H1 (cell line): Measurements from ENCODE around the gene PPP2R2B. TPM values are rescaled to one million over a fixed set of nuclear protein-coding genes. Genes with fewer than 3 reads are reported as not detected.

Experiments used
- CTCF ChIA-PET: fragments of 300-600 bp; sonication (Branson Sonifier 250); formaldehyde crosslinking; loops from one replicate; lab custom pipeline; 2021; ENCODE audit not compliant: partially characterized antibody; lab: Charles Lee
- POLR2A ChIA-PET: fragments of 300-600 bp; sonication (Branson Sonifier 250); formaldehyde crosslinking; loops from one replicate; lab custom pipeline; 2021; ENCODE audit warnings: inconsistent platforms; ENCODE audit not compliant: partially characterized antibody; lab: Charles Lee
- DNase-seq, 2 experiments: peaks; one replicate each; pipeline versions ENCODE4 v3.0.0 to v3.0.0-alpha.2; 2010 to 2022; ENCODE audit warnings: low spot score in 2 of 2, low read depth in 1 of 2, mixed read lengths in 1 of 2
- FAIRE-seq: peaks from 2 replicates; lab custom pipeline; 2011; peaks lifted over from hg19 to GRCh38; lab: Jason Lieb, UNC
- H2AFZ ChIP-seq: 2 replicates; pipeline ENCODE4 v1.8.1; 2012; ENCODE audit warnings: low read length, inconsistent platforms
- H2AK5ac ChIP-seq: 2 replicates; pipeline ENCODE4 v1.6.1; 2013; ENCODE audit warnings: low read depth, low read length
- H2BK120ac ChIP-seq: replicated peaks from 2 replicates; pipeline ENCODE3; 2013; ENCODE audit warnings: low read depth, low read length, inconsistent platforms
- H2BK12ac ChIP-seq: 2 replicates; pipeline ENCODE4 v1.6.1; 2013; ENCODE audit warnings: low read depth, low read length
- H2BK15ac ChIP-seq: 2 replicates; pipeline ENCODE4 v1.6.1; 2013; ENCODE audit warnings: low read length
- H2BK20ac ChIP-seq: 2 replicates; pipeline ENCODE4 v1.6.1; 2013; ENCODE audit warnings: low read length
- H2BK5ac ChIP-seq: 2 replicates; pipeline ENCODE4 v1.6.1; 2013; ENCODE audit warnings: low read depth, low read length
- H3K14ac ChIP-seq: 2 replicates; pipeline ENCODE4 v1.6.1; 2013; ENCODE audit warnings: inconsistent platforms; ENCODE audit not compliant: insufficient read length
- H3K18ac ChIP-seq: 2 replicates; pipeline ENCODE4 v1.6.1; 2013; ENCODE audit warnings: low read length; ENCODE audit errors: extremely low read depth
- H3K23ac ChIP-seq: 2 replicates; pipeline ENCODE4 v1.6.1; 2013; ENCODE audit warnings: inconsistent platforms; ENCODE audit not compliant: insufficient read length
- H3K23me2 ChIP-seq: 2 replicates; pipeline ENCODE4 v1.6.1; 2013; ENCODE audit warnings: low read depth, low read length
- H3K27ac ChIP-seq: 2 replicates; pipeline ENCODE4 v1.6.1; 2011; ENCODE audit warnings: low read depth, low read length, inconsistent platforms
- H3K27me3 ChIP-seq, 4 experiments: replicated peaks in 1 of 4; 1 replicate in 1 of 4; 2 replicates in 3 of 4; pipeline versions ENCODE4 v1.6.1 to v1.8.1; 2011 to 2013; ENCODE audit warnings: low read length in 3 of 4, mild to moderate bottlenecking in 3 of 4, inconsistent platforms in 2 of 4, mixed read lengths in 2 of 4, moderate library complexity in 1 of 4; ENCODE audit not compliant: control insufficient read depth in 3 of 4, insufficient read depth in 3 of 4; ENCODE audit errors: extremely low read depth in 1 of 4
- H3K36me3 ChIP-seq, 4 experiments: 2 replicates each; pipeline versions ENCODE4 v1.6.1 to v1.8.1; 2011 to 2013; ENCODE audit warnings: mild to moderate bottlenecking in 4 of 4, low read length in 3 of 4, moderate library complexity in 2 of 4, control low read depth in 1 of 4, inconsistent platforms in 1 of 4; ENCODE audit not compliant: insufficient read depth in 4 of 4, control insufficient read depth in 2 of 4
- H3K4ac ChIP-seq: replicated peaks from 2 replicates; pipeline ENCODE3; 2013; ENCODE audit warnings: low read length, low read depth, mixed read lengths, inconsistent platforms; ENCODE audit not compliant: insufficient read length
- H3K4me1 ChIP-seq, 4 experiments: replicated peaks in 1 of 4; 1 replicate in 1 of 4; 2 replicates in 3 of 4; pipeline versions ENCODE4 v1.6.1 to v1.8.1; 2011 to 2013; ENCODE audit warnings: low read length in 3 of 4, inconsistent platforms in 2 of 4, mixed read lengths in 1 of 4; ENCODE audit not compliant: insufficient read depth in 4 of 4, control insufficient read depth in 3 of 4
- H3K4me2 ChIP-seq, 2 experiments: 2 replicates each; pipeline versions ENCODE4 v1.6.1 to v1.8.1; 2011 to 2013; ENCODE audit warnings: low read depth in 2 of 2, low read length in 2 of 2, control low read depth in 1 of 2, inconsistent platforms in 1 of 2, mild to moderate bottlenecking in 1 of 2; ENCODE audit not compliant: insufficient read depth in 1 of 2
- H3K4me3 ChIP-seq, 4 experiments: fragments of 200-600, 300-600 bp in 1 of 4; sonication (generic), shearing (Covaris generic), sonication (Bioruptor Twin) in 1 of 4; 2 replicates each; pipeline versions ENCODE4 v1.5.1 to v1.8.1; 2011 to 2016; ENCODE audit warnings: low read length in 4 of 4, low read depth in 3 of 4, control low read depth in 2 of 4, inconsistent platforms in 2 of 4, mild to moderate bottlenecking in 2 of 4, mixed read lengths in 1 of 4, moderate library complexity in 1 of 4; ENCODE audit not compliant: insufficient read depth in 2 of 4; ENCODE audit errors: extremely low read depth in 1 of 4
- H3K56ac ChIP-seq: replicated peaks from 2 replicates; pipeline ENCODE3; 2013; ENCODE audit warnings: low read depth, mild to moderate bottlenecking, mixed read lengths, low read length, inconsistent platforms; ENCODE audit not compliant: insufficient read length
- H3K79me1 ChIP-seq: 2 replicates; pipeline ENCODE4 v1.6.1; 2013; ENCODE audit warnings: low read depth, low read length, control low read depth
- H3K79me2 ChIP-seq, 2 experiments: 2 replicates each; pipeline versions ENCODE4 v1.6.1 to v1.8.1; 2012 to 2013; ENCODE audit warnings: low read length in 2 of 2, mild to moderate bottlenecking in 2 of 2, inconsistent platforms in 1 of 2; ENCODE audit not compliant: insufficient read depth in 2 of 2, control insufficient read depth in 1 of 2
- H3K9ac ChIP-seq, 4 experiments: replicated peaks in 1 of 4; 1 replicate in 1 of 4; 2 replicates in 3 of 4; pipeline versions ENCODE4 v1.6.1 to v1.8.1; 2011 to 2013; ENCODE audit warnings: low read depth in 3 of 4, low read length in 3 of 4, control low read depth in 2 of 4, mild to moderate bottlenecking in 2 of 4, moderate library complexity in 2 of 4, inconsistent platforms in 1 of 4; ENCODE audit errors: extremely low read depth in 1 of 4
- H3K9me3 ChIP-seq, 2 experiments: 2 replicates each; pipeline versions ENCODE4 v1.6.1 to v1.8.1; 2012 to 2013; ENCODE audit warnings: mild to moderate bottlenecking in 2 of 2, moderate library complexity in 2 of 2, control low read depth in 1 of 2, inconsistent platforms in 1 of 2, low read depth in 1 of 2, low read length in 1 of 2, mixed read lengths in 1 of 2; ENCODE audit not compliant: insufficient read depth in 2 of 2
- H4K20me1 ChIP-seq, 2 experiments: replicated peaks in 1 of 2; 2 replicates each; pipeline versions ENCODE3 to v1.8.1; 2011 to 2013; ENCODE audit warnings: inconsistent platforms in 2 of 2, low read length in 2 of 2, mild to moderate bottlenecking in 1 of 2; ENCODE audit not compliant: insufficient read depth in 2 of 2, control insufficient read depth in 1 of 2
- H4K5ac ChIP-seq: 2 replicates; pipeline ENCODE4 v1.6.1; 2013; ENCODE audit warnings: low read length, low read depth, mixed read lengths, inconsistent platforms; ENCODE audit not compliant: insufficient read length
- H4K8ac ChIP-seq: 2 replicates; pipeline ENCODE4 v1.8.0; 2013; ENCODE audit warnings: mild to moderate bottlenecking, moderate library complexity, low read length, inconsistent platforms; ENCODE audit not compliant: insufficient read depth; ENCODE audit errors: extremely low read depth
- H4K91ac ChIP-seq: replicated peaks from 2 replicates; pipeline ENCODE3; 2013; ENCODE audit warnings: low read length, mixed read lengths, inconsistent platforms; ENCODE audit not compliant: insufficient read length
- BRCA1 ChIP-seq: IDR thresholded peaks from 2 replicates; pipeline ENCODE4 v1.6.1; 2012; ENCODE audit warnings: low read depth, low read length, improper control_type of control experiment
- HDAC2 ChIP-seq, 2 experiments: fragments of 300-600 bp in 1 of 2; sonication (generic) in 1 of 2; IDR thresholded peaks; 2 replicates each; pipeline ENCODE4 v1.6.1; 2011 to 2012; ENCODE audit warnings: low read depth in 2 of 2, low read length in 2 of 2, mild to moderate bottlenecking in 2 of 2, moderate library complexity in 2 of 2, borderline replicate concordance in 1 of 2, inconsistent platforms in 1 of 2
- PHF8 ChIP-seq: fragments of 200-600 bp; sonication (generic); conservative IDR thresholded peaks from 2 replicates; pipeline ENCODE4 v1.7.1; 2012; ENCODE audit warnings: low read depth, mild to moderate bottlenecking, inconsistent platforms, low read length, moderate library complexity
- SIN3A ChIP-seq, 2 experiments: IDR thresholded peaks in 1 of 2; conservative IDR thresholded peaks in 1 of 2; 2 replicates each; pipeline ENCODE4 v1.6.1; 2011 to 2012; ENCODE audit warnings: low read length in 2 of 2, improper control_type of control experiment in 1 of 2, low read depth in 1 of 2, mild to moderate bottlenecking in 1 of 2
- SIX5 ChIP-seq: IDR thresholded peaks from 2 replicates; pipeline ENCODE4 v1.6.1; 2011; ENCODE audit warnings: mild to moderate bottlenecking, low read depth, low read length
- SP4 ChIP-seq: IDR thresholded peaks from 2 replicates; pipeline ENCODE4 v1.6.1; 2012; ENCODE audit warnings: low read length, inconsistent platforms
- YY1 ChIP-seq: IDR thresholded peaks from 2 replicates; pipeline ENCODE4 v1.6.1; 2011; ENCODE audit warnings: low read depth, mild to moderate bottlenecking, low read length
- WGBS, 2 experiments: shearing (Covaris generic) in 1 of 2; methylation state at CpG; one replicate each; pipeline versions ENCODE4 v1.1.6 to v1.1.7; 2013 to 2015; ENCODE audit warnings: low lambda C conversion rate in 2 of 2, mixed read lengths in 2 of 2, inconsistent platforms in 1 of 2, low coverage in 1 of 2, missing lambda C conversion rate in 1 of 2; ENCODE audit not compliant: insufficient replicate concordance in 2 of 2, insufficient coverage in 1 of 2, insufficient read length in 1 of 2; ENCODE audit errors: extremely low coverage in 1 of 2, missing lambda C conversion rate in 1 of 2; 5-methylcytosine and 5-hydroxymethylcytosine counted together
- polyA plus RNA-seq, 7 experiments: library from polyadenylated mRNA; depleted of rRNA in 3 of 7; stranded (reverse) in 5 of 7; unstranded in 2 of 7; fragments of >200 nt in 5 of 7; fragments of 200-250 nt in 2 of 7; gene quantifications; 1 replicate in 5 of 7; 2 replicates in 1 of 7; 4 replicates in 1 of 7; pipeline versions ENCODE4 v1.2.1 to v1.2.3, GENCODE V29; 2011 to 2013; ENCODE audit warnings: missing spikeins in 2 of 7, mixed read lengths in 2 of 7
- total RNA-seq: library from RNA; stranded (reverse); fragmentation: NEBNext Ultra II Directional; extraction: Animal tissue kit (Norgen Biotek cat#: 25700); gene quantifications from 2 replicates; pipeline ENCODE4 v1.2.1, GENCODE V29; 2021

PPP2R2B gene
- total and polyA plus RNA-seq, 2 of the 8 experiments (the other 6 are each of a cell fraction or from before 2014, with no cell fraction given) = 21.1 to 37.1 TPM

DNA sequence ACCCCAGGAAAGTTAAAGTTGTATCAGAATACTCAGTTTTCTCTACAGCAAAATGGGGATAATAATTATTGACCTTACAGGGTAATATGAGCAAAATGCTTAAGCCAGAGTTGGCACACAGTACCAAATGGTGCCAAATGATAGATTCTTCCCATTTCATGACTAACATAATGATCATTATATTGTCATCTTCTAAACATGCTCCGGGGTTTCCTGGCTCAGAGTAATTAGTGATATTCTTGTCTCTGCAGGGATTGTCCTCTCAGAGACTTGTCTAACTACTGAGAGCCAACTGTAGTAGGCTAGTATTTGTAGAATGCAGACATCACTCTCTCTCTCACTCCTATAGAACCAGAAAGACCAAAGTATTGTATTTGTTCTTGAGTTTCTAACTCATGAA, 25.2 kb upstream of the PPP2R2B start:
- Histone ChIP-seq H3K4me2 (no peak overlapping the region), H3K23ac (no peak overlapping the region), H3K4me3 (no peak overlapping the region), H3K18ac (no peak overlapping the region), H3K79me1 (no peaks in the 10 kb centered on the region), H2AK5ac (no peak overlapping the region), H3K27ac (no peak overlapping the region), H2BK120ac (no peak overlapping the region), H2BK20ac (no peak overlapping the region), H3K9ac (no peak overlapping the region), H2AFZ (no peak overlapping the region), H2BK5ac (no peak overlapping the region), H3K14ac (no peak overlapping the region), H2BK12ac (no peak overlapping the region), H3K4me1 (no peaks in the 10 kb centered on the region), H4K91ac (no peak overlapping the region), H3K9me3 (no peaks in the 10 kb centered on the region), H2BK15ac (no peak overlapping the region), H4K8ac (no peak overlapping the region), H3K36me3 (no peaks in the 10 kb centered on the region), H3K27me3 (no peaks in the 10 kb centered on the region), H4K5ac (no peak overlapping the region), H4K20me1 (no peaks in the 10 kb centered on the region), H3K23me2 (no peaks in the 10 kb centered on the region), H3K56ac (no peak overlapping the region), H3K4ac (no peak overlapping the region), H3K79me2 (no peaks in the 10 kb centered on the region)
- no peak for FAIRE-seq
- DNase-seq = no peak
- WGBS, 2 experiments = 82% methylated on average over 1 of the region's 1 CpG; no CpG with 5 or more reads in 1 of the 2 experiments
- ChIA-PET POLR2A (no interaction called here), CTCF (no interaction called here)
- no peak for TF ChIP-seq YY1
- no peak for TF ChIP-seq SIN3A (conservative IDR thresholded peaks at IDR 0.05 in 1 of 2, IDR thresholded peaks at IDR 0.05 in 1 of 2; ENCODE audit: low read depth in 1 of 2, low read length in 2 of 2)
- no peak for TF ChIP-seq BRCA1
- TF ChIP-seq SIX5 = no peak
- TF ChIP-seq PHF8 = no peak
- no peak for TF ChIP-seq SP4
- no peak for TF ChIP-seq HDAC2 (IDR thresholded peaks at IDR 0.05; ENCODE audit: borderline replicate concordance in 1 of 2, low read depth in 2 of 2, low read length in 2 of 2)
